ENCODE data around the gene TAF1D.

GRCh38 chr11:93753241-93753640 lies 11.9 kb upstream of the TAF1D start:
- TF ChIP-seq CTCF (IDR thresholded peaks at IDR 0.05) = no peak
- no peak for TF ChIP-seq POLR2A (IDR thresholded peaks at IDR 0.05)
